GM08714 (cell line): Measurements from ENCODE around the gene CACNA1B.

Source experiments
- H3K4me3 ChIP-seq: fragments of 200-500 bp; sonication (Bioruptor generic); 2 replicates; pipeline ENCODE4 v1.5.1; 2014; ENCODE audit warnings: mild to moderate bottlenecking, low read length, inconsistent platforms
- ZNF274 ChIP-seq: IDR thresholded peaks from 2 replicates; pipeline ENCODE4 v1.6.1; 2012; ENCODE audit warnings: mild to moderate bottlenecking, low read depth, low read length

CACNA1B gene

GRCh38 chr9:137953683-137954438 lies 76.3 kb downstream of the CACNA1B start:
- TF ChIP-seq ZNF274, result no peak

GRCh38 chr9:137955224-137955570 lies 77.6 kb downstream of the CACNA1B start:
- H3K4me3 ChIP-seq, result no peak overlapping the region
- TF ChIP-seq ZNF274, result no peak

More at GRCh38 chr9:137953683-137954438, 76.3 kb downstream of the CACNA1B start:
- H3K4me3 ChIP-seq, result no peak overlapping the region

- TF ChIP-seq ZNF274, result no peak
- no peak overlapping the region for H3K4me3 ChIP-seq
These were observed 78.0 kb downstream of the CACNA1B start for GRCh38 chr9:137955586-137955985.

DNA sequence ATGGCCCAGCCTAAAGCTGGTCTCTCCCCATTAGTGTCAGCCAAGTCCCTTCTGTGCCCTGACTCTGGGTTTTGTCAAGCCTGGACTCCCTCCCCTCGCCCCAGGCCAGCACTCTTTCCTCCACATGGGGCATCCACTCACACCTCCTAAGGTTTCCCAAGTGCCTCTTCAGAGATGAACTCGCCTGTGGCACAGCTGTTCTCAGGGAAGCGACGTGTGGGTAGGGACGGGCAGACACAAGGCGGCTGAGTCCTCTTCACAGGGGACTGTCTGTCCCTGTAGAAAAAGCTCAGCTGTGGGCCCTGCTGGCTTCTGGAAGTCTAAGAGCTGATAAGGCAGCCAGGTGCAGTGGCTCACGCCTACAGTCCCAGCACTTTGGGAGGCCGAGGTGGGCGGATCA lies 78.5 kb downstream of the CACNA1B start:
- H3K4me3 ChIP-seq, result no peak overlapping the region
- TF ChIP-seq ZNF274, result no peak

- no peak overlapping the region for H3K4me3 ChIP-seq
- no peak for TF ChIP-seq ZNF274
These were observed 79.3 kb downstream of the CACNA1B start for GRCh38 chr9:137956688-137957385.

- no peak overlapping the region for H3K4me3 ChIP-seq
- TF ChIP-seq ZNF274, result no peak
These were observed 82.2 kb downstream of the CACNA1B start for GRCh38 chr9:137959641-137960411.

GRCh38 chr9:137960496-137960895 lies 82.9 kb downstream of the CACNA1B start:
- H3K4me3 ChIP-seq, result no peak overlapping the region
- TF ChIP-seq ZNF274, result no peak

- no peak overlapping the region for H3K4me3 ChIP-seq
- TF ChIP-seq ZNF274, result no peak
These were observed 85.9 kb downstream of the CACNA1B start for GRCh38 chr9:137963525-137963924.

- no peak overlapping the region for H3K4me3 ChIP-seq
- no peak for TF ChIP-seq ZNF274
These were observed 87.7 kb downstream of the CACNA1B start for GRCh38 chr9:137965177-137965795.

DNA sequence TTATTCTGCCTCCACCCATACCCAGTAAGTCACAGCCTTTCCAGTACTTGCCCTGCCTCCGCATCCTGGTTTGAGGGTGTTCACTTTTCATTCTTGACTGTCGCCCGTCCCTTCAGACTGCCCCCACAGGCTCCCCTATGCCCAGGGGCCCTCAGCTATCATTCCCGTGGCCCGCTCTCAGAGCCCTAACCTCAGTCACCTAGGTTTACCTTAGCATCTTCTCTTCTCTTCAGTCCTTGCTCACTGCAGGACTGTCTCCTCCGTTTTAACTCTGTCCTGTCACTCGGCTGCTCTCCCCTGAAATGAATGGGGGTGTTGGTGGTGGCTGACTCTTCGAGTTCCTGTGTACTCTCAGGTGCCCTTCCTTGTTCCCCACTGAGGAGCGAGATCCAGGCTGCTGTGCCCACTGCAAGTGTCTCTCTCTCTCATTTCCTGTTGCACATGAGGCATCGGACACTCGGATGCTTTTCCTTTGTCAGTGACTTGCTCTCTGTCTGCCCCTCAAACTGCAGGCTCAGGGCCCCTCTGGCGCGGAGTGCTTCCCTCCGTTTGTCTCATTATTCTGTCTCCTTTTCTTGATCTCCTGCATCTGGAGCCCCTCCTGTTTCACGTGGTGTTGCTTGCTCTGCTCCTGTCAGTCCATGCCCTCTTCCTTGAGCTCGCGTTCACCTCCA lies 89.8 kb downstream of the CACNA1B start:
- TF ChIP-seq ZNF274, result no peak
- H3K4me3 ChIP-seq, result no peak overlapping the region

GRCh38 chr9:137968235-137968634 lies 90.7 kb downstream of the CACNA1B start:
- H3K4me3 ChIP-seq, result no peak overlapping the region
- TF ChIP-seq ZNF274, result no peak

DNA sequence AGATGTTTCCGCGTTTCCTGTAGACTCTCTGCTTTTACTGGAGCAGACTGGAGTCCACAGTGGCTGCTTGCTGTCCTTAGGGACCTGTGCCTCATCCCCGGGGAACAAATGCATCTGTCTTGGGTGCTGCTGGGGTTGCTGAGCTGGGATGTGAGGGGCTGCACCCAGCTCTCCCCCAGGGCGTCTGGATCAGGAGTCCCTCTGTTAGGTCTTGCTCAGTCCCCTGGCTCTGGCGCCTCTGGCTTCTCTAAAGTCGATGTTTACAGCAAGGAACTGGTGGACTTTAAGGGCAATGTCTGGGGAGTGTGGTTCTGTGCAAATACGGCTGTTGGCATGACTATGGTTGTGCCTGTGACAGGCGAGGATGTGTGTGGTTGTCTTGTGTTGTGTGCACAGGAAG lies 91.4 kb downstream of the CACNA1B start:
- H3K4me3 ChIP-seq, result no peak overlapping the region
- TF ChIP-seq ZNF274, result no peak

DNA sequence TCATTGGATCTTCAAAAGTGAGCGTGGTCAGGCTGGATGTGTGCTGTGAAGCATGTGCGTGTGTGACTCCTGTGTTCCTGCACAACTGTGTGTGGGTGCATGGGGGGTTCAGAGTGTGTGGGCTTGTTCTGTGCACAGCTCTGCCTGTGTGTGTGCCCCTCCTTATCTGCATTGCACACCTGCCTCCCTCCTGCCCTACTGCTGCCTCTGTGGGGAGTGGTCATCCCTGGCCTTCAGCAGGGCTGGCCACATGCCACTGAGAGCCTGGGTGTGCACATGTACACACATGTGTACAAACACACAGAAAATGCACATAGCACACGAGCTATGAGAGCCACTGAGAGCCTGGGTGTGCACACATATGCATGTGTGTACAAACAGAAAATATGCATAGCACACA lies 92.1 kb downstream of the CACNA1B start:
- no peak overlapping the region for H3K4me3 ChIP-seq
- no peak for TF ChIP-seq ZNF274

DNA sequence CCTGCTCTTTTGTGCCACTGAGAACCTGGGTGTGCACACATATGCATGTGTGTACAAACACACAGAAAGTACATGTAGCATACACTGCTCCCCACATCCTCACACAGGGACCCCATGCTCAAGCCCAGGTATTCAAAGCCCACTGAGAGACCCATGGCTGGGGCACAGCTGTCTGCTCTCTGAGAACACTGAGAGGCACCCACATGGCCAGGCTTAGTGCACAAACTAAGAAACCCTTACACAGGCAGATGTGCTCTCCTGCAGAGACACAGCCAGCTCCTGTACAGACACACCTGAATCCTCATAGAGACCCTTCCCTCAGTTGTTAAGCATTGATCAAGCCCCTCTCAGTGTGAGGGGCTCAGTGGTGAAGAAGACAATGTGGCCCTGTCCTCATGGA lies 92.5 kb downstream of the CACNA1B start:
- TF ChIP-seq ZNF274, result no peak
- no peak overlapping the region for H3K4me3 ChIP-seq
